Measurements from ENCODE around the gene SMPDL3B. TPM values are rescaled to one million over a fixed set of nuclear protein-coding genes. Genes with fewer than 3 reads are reported as not detected.

SMPDL3B gene
- total RNA-seq, 3 donors from 2014 or later (not counting 1 experiment from before 2014, with no cell fraction given) = 0.24 to 0.88 (median 0.75) TPM

DNA sequence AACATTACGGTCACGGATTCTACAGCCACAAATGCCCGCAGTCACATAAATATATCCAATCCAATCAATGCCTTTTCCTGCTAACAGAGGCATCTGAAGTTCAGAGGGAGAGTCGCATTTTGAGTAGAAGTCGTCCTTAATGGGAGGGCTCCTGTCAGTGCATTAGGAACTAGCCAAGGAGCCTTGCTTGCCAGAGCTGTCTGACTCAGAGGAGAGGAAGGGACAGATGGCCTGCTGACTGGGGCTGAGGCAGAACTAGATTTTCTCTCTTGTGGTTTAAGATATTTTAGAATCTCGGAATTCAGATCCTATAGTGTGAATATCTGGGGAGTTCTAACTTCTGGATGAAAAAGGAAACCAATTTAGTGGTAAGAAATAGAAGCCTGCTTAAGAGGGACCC lies 35.6 kb downstream of the SMPDL3B start:
- H3K4me1 ChIP-seq (ENCODE audit: control insufficient read depth, insufficient read depth, low read length) = no peaks in the 10 kb centered on the region
- H3K27me3 ChIP-seq (ENCODE audit: control insufficient read depth, insufficient read depth, low read length) = no peaks in the 10 kb centered on the region
- WGBS (ENCODE audit: insufficient coverage) = 96% methylated on average over 6 of the region's 6 CpGs
- H3K4me3 Mint-ChIP-seq = no peak overlapping the region
- peak overlapping the region in 1 of 2 donors; percentile 76 for H3K27ac Mint-ChIP-seq
- no peaks in the 10 kb centered on the region for H3K9me3 Mint-ChIP-seq
- no peak for DNase-seq
- intact Hi-C loops (cut with micrococcal nuclease) = no loop called here
- peaks cover 32% of the 10 kb centered on the region for H3K36me3 ChIP-seq (ENCODE audit: control insufficient read depth, insufficient read depth, low read length)
- peaks cover 5 to 23% of the 10 kb centered on the region in 2 donors for H3K4me1 Mint-ChIP-seq
- no peak overlapping the region for H3K27ac ChIP-seq (ENCODE audit: low read length)
- no peak for ATAC-seq
- no peaks in the 10 kb centered on the region for H3K36me3 Mint-ChIP-seq
- H3K4me3 ChIP-seq (ENCODE audit: low read length) = no peak overlapping the region
- H3K9me3 ChIP-seq (ENCODE audit: control insufficient read depth, insufficient read depth, low read length) = no peaks in the 10 kb centered on the region
- H3K27me3 Mint-ChIP-seq (ENCODE audit: low read depth in 2 of 2) = no peaks in the 10 kb centered on the region
- TF ChIP-seq, protein P1, sequence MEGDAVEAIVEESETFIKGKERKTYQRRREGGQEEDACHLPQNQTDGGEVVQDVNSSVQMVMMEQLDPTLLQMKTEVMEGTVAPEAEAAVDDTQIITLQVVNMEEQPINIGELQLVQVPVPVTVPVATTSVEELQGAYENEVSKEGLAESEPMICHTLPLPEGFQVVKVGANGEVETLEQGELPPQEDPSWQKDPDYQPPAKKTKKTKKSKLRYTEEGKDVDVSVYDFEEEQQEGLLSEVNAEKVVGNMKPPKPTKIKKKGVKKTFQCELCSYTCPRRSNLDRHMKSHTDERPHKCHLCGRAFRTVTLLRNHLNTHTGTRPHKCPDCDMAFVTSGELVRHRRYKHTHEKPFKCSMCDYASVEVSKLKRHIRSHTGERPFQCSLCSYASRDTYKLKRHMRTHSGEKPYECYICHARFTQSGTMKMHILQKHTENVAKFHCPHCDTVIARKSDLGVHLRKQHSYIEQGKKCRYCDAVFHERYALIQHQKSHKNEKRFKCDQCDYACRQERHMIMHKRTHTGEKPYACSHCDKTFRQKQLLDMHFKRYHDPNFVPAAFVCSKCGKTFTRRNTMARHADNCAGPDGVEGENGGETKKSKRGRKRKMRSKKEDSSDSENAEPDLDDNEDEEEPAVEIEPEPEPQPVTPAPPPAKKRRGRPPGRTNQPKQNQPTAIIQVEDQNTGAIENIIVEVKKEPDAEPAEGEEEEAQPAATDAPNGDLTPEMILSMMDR (IDR thresholded peaks at IDR 0.05) = no peak

DNA sequence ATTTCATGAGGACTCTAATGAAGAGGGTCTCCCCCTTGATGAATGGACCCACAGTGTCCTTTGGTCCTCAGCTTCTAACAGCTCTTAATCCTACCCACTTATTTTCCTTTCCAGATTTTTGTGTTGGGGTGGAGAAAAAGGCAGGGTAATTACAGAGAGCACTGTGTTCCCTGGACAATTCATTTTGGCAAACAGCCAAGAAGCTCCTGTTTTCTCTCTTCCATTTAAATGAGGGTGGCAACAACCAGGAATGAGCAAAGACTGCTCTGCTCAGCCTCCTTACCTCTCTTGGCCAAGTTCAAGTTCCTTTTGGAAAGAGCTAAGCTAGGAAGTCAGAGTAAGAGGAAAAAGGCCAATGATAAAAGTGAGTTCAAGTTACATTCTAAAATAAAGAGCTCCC lies 36.9 kb downstream of the SMPDL3B start:
- H3K9me3 ChIP-seq (ENCODE audit: control insufficient read depth, insufficient read depth, low read length) = no peaks in the 10 kb centered on the region
- Mint-ChIP-seq H3K9me3 (no peaks in the 10 kb centered on the region), H3K4me1 (peaks cover 5 to 20% of the 10 kb centered on the region in 2 donors), H3K4me3 (no peak overlapping the region), H3K27me3 (ENCODE audit: low read depth in 2 of 2) (no peaks in the 10 kb centered on the region), H3K27ac (peak overlapping the region in 1 of 2 donors; percentile 27), H3K36me3 (no peaks in the 10 kb centered on the region)
- H3K27ac ChIP-seq (ENCODE audit: low read length) = no peak overlapping the region
- DNase-seq (no peak), ATAC-seq (no peak)
- peaks cover 25% of the 10 kb centered on the region for H3K36me3 ChIP-seq (ENCODE audit: control insufficient read depth, insufficient read depth, low read length)
- TF ChIP-seq, protein P1 (IDR thresholded peaks at IDR 0.05) = no peak
- H3K4me3 ChIP-seq (ENCODE audit: low read length) = no peak overlapping the region
- no peaks in the 10 kb centered on the region for H3K4me1 ChIP-seq (ENCODE audit: control insufficient read depth, insufficient read depth, low read length)
- intact Hi-C loops (cut with micrococcal nuclease) = no loop called here
- no peaks in the 10 kb centered on the region for H3K27me3 ChIP-seq (ENCODE audit: control insufficient read depth, insufficient read depth, low read length)

DNA sequence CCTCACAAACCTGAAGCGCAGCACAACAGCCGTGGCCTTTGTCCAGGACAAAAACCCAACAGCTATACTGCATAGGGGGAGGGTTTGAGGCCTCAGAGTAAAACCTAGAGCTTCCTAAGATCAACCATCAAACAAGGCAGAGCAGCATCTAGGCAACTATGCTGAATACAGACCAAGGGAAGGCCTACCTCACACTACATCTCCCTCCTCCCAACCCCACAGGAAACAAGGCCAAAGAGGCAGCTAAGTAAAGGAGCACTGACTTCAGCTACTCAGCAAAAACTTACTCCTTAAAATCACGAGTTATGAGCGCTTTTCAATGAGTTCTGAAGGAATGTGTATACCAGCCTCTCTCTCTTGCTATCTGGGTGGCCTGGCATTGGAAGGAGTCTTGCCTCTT lies 37.3 kb downstream of the SMPDL3B start:
- H3K4me3 ChIP-seq (ENCODE audit: low read length) = no peak overlapping the region
- H3K36me3 Mint-ChIP-seq = no peaks in the 10 kb centered on the region
- H3K4me3 Mint-ChIP-seq = no peak overlapping the region
- no peaks in the 10 kb centered on the region for H3K4me1 ChIP-seq (ENCODE audit: control insufficient read depth, insufficient read depth, low read length)
- H3K9me3 Mint-ChIP-seq = no peaks in the 10 kb centered on the region
- peaks cover 5 to 17% of the 10 kb centered on the region in 2 donors for H3K4me1 Mint-ChIP-seq
- H3K27me3 ChIP-seq (ENCODE audit: control insufficient read depth, insufficient read depth, low read length) = no peaks in the 10 kb centered on the region
- no peak for ATAC-seq
- WGBS (ENCODE audit: insufficient coverage) = 100% methylated on average over 4 of the region's 4 CpGs
- H3K27ac Mint-ChIP-seq = peak overlapping the region in 1 of 2 donors; percentile 27
- intact Hi-C loops (cut with micrococcal nuclease) = no loop called here
- peaks cover 24% of the 10 kb centered on the region for H3K36me3 ChIP-seq (ENCODE audit: control insufficient read depth, insufficient read depth, low read length)
- no peaks in the 10 kb centered on the region for H3K9me3 ChIP-seq (ENCODE audit: control insufficient read depth, insufficient read depth, low read length)
- H3K27me3 Mint-ChIP-seq (ENCODE audit: low read depth in 2 of 2) = no peaks in the 10 kb centered on the region
- DNase-seq = no peak
- TF ChIP-seq, protein P1 (IDR thresholded peaks at IDR 0.05) = no peak
- no peak overlapping the region for H3K27ac ChIP-seq (ENCODE audit: low read length)

DNA sequence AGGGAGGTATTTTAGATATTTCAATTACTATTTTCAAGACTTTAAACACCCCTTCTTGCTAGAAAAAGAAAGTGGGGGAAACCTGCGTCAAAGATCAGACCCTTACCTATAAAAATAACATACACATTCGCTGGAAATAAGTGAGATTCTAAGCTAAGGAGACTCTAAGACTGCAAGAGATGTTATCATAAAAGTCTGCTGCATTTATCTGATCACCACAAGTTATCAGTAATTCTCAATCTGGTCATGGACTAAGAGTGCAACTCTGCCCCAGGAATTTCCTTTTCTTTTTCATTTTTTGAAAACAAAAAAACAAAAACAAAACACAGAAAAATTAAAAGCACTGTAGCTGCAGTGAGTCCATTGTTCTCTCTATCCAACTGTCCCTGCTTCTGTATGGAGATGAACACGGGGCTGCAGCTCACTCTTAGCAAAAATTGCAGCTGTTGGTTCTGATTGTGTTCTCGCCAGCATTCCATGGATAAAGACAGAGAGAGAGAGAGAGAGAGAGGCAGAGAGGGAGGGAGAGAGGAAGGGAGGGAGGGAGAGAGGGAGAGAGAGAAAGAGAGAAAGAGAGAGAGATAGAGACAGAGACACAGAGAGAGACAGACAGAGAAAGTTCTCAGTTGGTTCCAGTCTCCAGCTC lies 39.1 kb downstream of the SMPDL3B start:
- Mint-ChIP-seq H3K27ac (peak overlapping the region; percentile 22 to 38), H3K4me1 (peaks cover 5 to 6% of the 10 kb centered on the region in 2 donors)

More for the DNA sequence above, 39.1 kb downstream of the SMPDL3B start:
- Histone ChIP-seq H3K4me3 (ENCODE audit: low read length) (no peak overlapping the region), H3K36me3 (ENCODE audit: control insufficient read depth, insufficient read depth, low read length) (peaks cover 19% of the 10 kb centered on the region), H3K4me1 (ENCODE audit: control insufficient read depth, insufficient read depth, low read length) (no peaks in the 10 kb centered on the region), H3K27me3 (ENCODE audit: control insufficient read depth, insufficient read depth, low read length) (no peaks in the 10 kb centered on the region), H3K9me3 (ENCODE audit: control insufficient read depth, insufficient read depth, low read length) (no peaks in the 10 kb centered on the region), H3K27ac (ENCODE audit: low read length) (no peak overlapping the region)
- Mint-ChIP-seq H3K27me3 (ENCODE audit: low read depth in 2 of 2) (no peaks in the 10 kb centered on the region), H3K9me3 (no peaks in the 10 kb centered on the region), H3K36me3 (no peaks in the 10 kb centered on the region), H3K4me3 (no peak overlapping the region)
- TF ChIP-seq, protein P1 (IDR thresholded peaks at IDR 0.05) = no peak
- no peak for DNase-seq
- ATAC-seq = no peak
- intact Hi-C loops (cut with micrococcal nuclease) = no loop called here
- WGBS (ENCODE audit: insufficient coverage) = 93% methylated on average over 3 of the region's 4 CpGs
